Fibroblast of lung (primary cell): ENCODE measurements around the gene XAB2. TPM values are rescaled to one million over a fixed set of nuclear protein-coding genes. Genes with fewer than 3 reads are reported as not detected.

ENCODE experiments used
- DNase-seq, 2 donors: peaks; one replicate each; pipeline versions ENCODE4 v3.0.0 to v3.0.0-alpha.2; 2010; ENCODE audit warnings: low read depth in 2 of 2
- H2AFZ ChIP-seq: 2 replicates; pipeline ENCODE4 v1.5.1; 2012; ENCODE audit warnings: low read length, control low read depth, inconsistent platforms
- H3K27ac ChIP-seq: 2 replicates; pipeline ENCODE4 v1.5.1; 2011; ENCODE audit warnings: low read length, control low read depth; ENCODE audit not compliant: insufficient read depth
- H3K27me3 ChIP-seq: 2 replicates; pipeline ENCODE4 v1.5.1; 2011; ENCODE audit warnings: mild to moderate bottlenecking, low read length; ENCODE audit not compliant: control insufficient read depth, insufficient read depth
- H3K36me3 ChIP-seq: 2 replicates; pipeline ENCODE4 v1.5.1; 2011; ENCODE audit warnings: low read length; ENCODE audit not compliant: control insufficient read depth, insufficient read depth
- H3K4me1 ChIP-seq: 2 replicates; pipeline ENCODE4 v1.5.1; 2011; ENCODE audit warnings: low read length; ENCODE audit not compliant: control insufficient read depth, insufficient read depth; ENCODE audit errors: extremely low read depth
- H3K4me2 ChIP-seq: 2 replicates; pipeline ENCODE4 v1.5.1; 2011; ENCODE audit warnings: low read length, control low read depth; ENCODE audit not compliant: insufficient read depth; ENCODE audit errors: extremely low read depth
- H3K4me3 ChIP-seq, 4 experiments: fragments of 200-600 bp in 1 of 4; sonication (generic) in 1 of 4; replicated peaks in 1 of 4; 2 replicates each; pipeline ENCODE4 v1.5.1; 2011 to 2016; ENCODE audit warnings: low read length in 4 of 4, low read depth in 3 of 4, mild to moderate bottlenecking in 3 of 4, control low read depth in 2 of 4, inconsistent platforms in 1 of 4, mixed read lengths in 1 of 4; ENCODE audit not compliant: insufficient read depth in 1 of 4; ENCODE audit errors: control extremely low read depth in 1 of 4
- H3K79me2 ChIP-seq: 2 replicates; pipeline ENCODE4 v1.5.1; 2012; ENCODE audit warnings: mild to moderate bottlenecking, low read length, inconsistent platforms; ENCODE audit not compliant: control insufficient read depth, insufficient read depth
- H3K9ac ChIP-seq: 2 replicates; pipeline ENCODE4 v1.5.1; 2011; ENCODE audit warnings: mild to moderate bottlenecking, low read length, control low read depth; ENCODE audit not compliant: insufficient read depth
- H3K9me3 ChIP-seq: 2 replicates; pipeline ENCODE4 v1.5.1; 2012; ENCODE audit warnings: low read depth, low read length; ENCODE audit not compliant: control insufficient read depth, insufficient read depth
- H4K20me1 ChIP-seq: 2 replicates; pipeline ENCODE4 v1.5.1; 2011; ENCODE audit warnings: low read length; ENCODE audit not compliant: control insufficient read depth, insufficient read depth; ENCODE audit errors: extremely low read depth
- CTCF ChIP-seq, 2 donors: IDR thresholded peaks in 1 of 2; conservative IDR thresholded peaks in 1 of 2; 1 replicate in 1 of 2; 2 replicates in 1 of 2; pipeline ENCODE4 v1.5.1; 2011 to 2012; ENCODE audit warnings: low read length in 2 of 2, control low read depth in 1 of 2, inconsistent platforms in 1 of 2, low read depth in 1 of 2, mild to moderate bottlenecking in 1 of 2
- EZH2 ChIP-seq: IDR thresholded peaks from 2 replicates; pipeline ENCODE4 v1.5.1; 2012; ENCODE audit warnings: low read length, control low read depth, mild to moderate bottlenecking; ENCODE audit errors: missing control alignments
- polyA plus RNA-seq, 2 donors: library from polyadenylated mRNA; depleted of rRNA in 1 of 2; stranded (reverse) in 1 of 2; unstranded in 1 of 2; fragments of >200 nt; gene quantifications; 2 replicates each; pipeline ENCODE4 v1.2.1, GENCODE V29; 2011 to 2012; ENCODE audit warnings: missing spikeins in 1 of 2
- total RNA-seq: library from RNA; depleted of rRNA; stranded (reverse); fragments of >200 nt; gene quantifications from 2 replicates; pipeline ENCODE4 v1.2.1, GENCODE V29; 2014

The XAB2 gene
- total and polyA plus RNA-seq, 2 donors (not counting 1 experiment from before 2014, with no cell fraction given) = 12.5 to 28.2 TPM

GRCh38 chr19:7652061-7652641 is 22.8 kb upstream of the XAB2 start:
- H2AFZ ChIP-seq = peak overlapping the region; percentile 77
- no peaks in the 10 kb centered on the region for H3K27me3 ChIP-seq
- H3K9me3 ChIP-seq = no peaks in the 10 kb centered on the region
- DNase-seq = peak; percentile 45 to 87
- no peak overlapping the region for H3K27ac ChIP-seq
- H3K4me2 ChIP-seq = peak overlapping the region; percentile 68
- peak; percentile 93 to 96 for TF ChIP-seq CTCF (conservative IDR thresholded peaks at IDR 0.05 in 1 of 2, IDR thresholded peaks at IDR 0.05 in 1 of 2; ENCODE audit: low read depth in 1 of 2, low read length in 2 of 2)
- TF ChIP-seq EZH2 = no peak
- no peaks in the 10 kb centered on the region for H4K20me1 ChIP-seq
- H3K4me3 ChIP-seq = peak overlapping the region in 2 of 4 experiments; percentile 35 to 51
- no peak overlapping the region for H3K9ac ChIP-seq
- H3K36me3 ChIP-seq = no peaks in the 10 kb centered on the region
- H3K79me2 ChIP-seq = no peaks in the 10 kb centered on the region
- peaks cover 3% of the 10 kb centered on the region for H3K4me1 ChIP-seq

- no peak for DNase-seq
- no peak overlapping the region for H3K27ac ChIP-seq
- no peaks in the 10 kb centered on the region for H3K36me3 ChIP-seq
- no peaks in the 10 kb centered on the region for H3K79me2 ChIP-seq
- no peaks in the 10 kb centered on the region for H3K9me3 ChIP-seq
- no peak overlapping the region for H3K4me3 ChIP-seq
- H3K9ac ChIP-seq = no peak overlapping the region
- H4K20me1 ChIP-seq = no peaks in the 10 kb centered on the region
- H2AFZ ChIP-seq = no peak overlapping the region
- H3K4me1 ChIP-seq = peaks cover 3% of the 10 kb centered on the region
- H3K27me3 ChIP-seq = no peaks in the 10 kb centered on the region
- TF ChIP-seq EZH2 (no peak), CTCF (conservative IDR thresholded peaks at IDR 0.05 in 1 of 2, IDR thresholded peaks at IDR 0.05 in 1 of 2; ENCODE audit: low read depth in 1 of 2, low read length in 2 of 2) (no peak)
- H3K4me2 ChIP-seq = no peak overlapping the region
Measured at GRCh38 chr19:7650148-7650547, 20.8 kb upstream of the XAB2 start.

- no peak overlapping the region for H3K4me3 ChIP-seq
Measured at GRCh38 chr19:7648265-7649014, 19.1 kb upstream of the XAB2 start.

More at GRCh38 chr19:7648265-7649014, 19.1 kb upstream of the XAB2 start:
- Histone ChIP-seq H3K9ac (no peak overlapping the region), H4K20me1 (no peaks in the 10 kb centered on the region), H3K4me1 (peaks cover 3% of the 10 kb centered on the region), H3K79me2 (no peaks in the 10 kb centered on the region), H3K4me2 (no peak overlapping the region), H3K27ac (no peak overlapping the region), H3K9me3 (no peaks in the 10 kb centered on the region), H3K36me3 (no peaks in the 10 kb centered on the region), H3K27me3 (no peaks in the 10 kb centered on the region), H2AFZ (no peak overlapping the region)
- DNase-seq = no peak
- TF ChIP-seq CTCF (conservative IDR thresholded peaks at IDR 0.05 in 1 of 2, IDR thresholded peaks at IDR 0.05 in 1 of 2; ENCODE audit: low read depth in 1 of 2, low read length in 2 of 2) = no peak
- TF ChIP-seq EZH2 = no peak
